GM19043 (cell line): ENCODE measurements around the gene GNPTAB.

Source experiments
- ATAC-seq: cut with Tn5 transposase; IDR thresholded peaks from one replicate; pipeline ENCODE4 v1.9.1; 2021; ENCODE audit warnings: low read depth; ENCODE audit not compliant: unreplicated experiment

Gene GNPTAB

GRCh38 chr12:101697930-101698799 is 132.6 kb downstream of the GNPTAB start:
- peak; percentile 28 for ATAC-seq

GRCh38 chr12:101697197-101697929 is 133.4 kb downstream of the GNPTAB start, which contains the start of gene CHPT1:
Gene CHPT1, plus strand, starts transcription at chr12:101697640. Its CDS starts 222 bp downstream, at chr12:101697862.
- ATAC-seq: peak; percentile 47

- ATAC-seq: peak; percentile 28
Measured at GRCh38 chr12:101696251-101697196, 134.2 kb downstream of the GNPTAB start.

GRCh38 chr12:101695706-101696105 is 135.1 kb downstream of the GNPTAB start:
- ATAC-seq: no peak
